ENCODE data around the gene MTF2. TPM values are rescaled to one million over a fixed set of nuclear protein-coding genes. Genes with fewer than 3 reads are reported as not detected.

Gene MTF2
- total and polyA plus RNA-seq, 9 of the 15 experiments (the other 6 are each of a cell fraction or from before 2014, with no cell fraction given): 29.3 to 124 (median 57.7) TPM

DNA sequence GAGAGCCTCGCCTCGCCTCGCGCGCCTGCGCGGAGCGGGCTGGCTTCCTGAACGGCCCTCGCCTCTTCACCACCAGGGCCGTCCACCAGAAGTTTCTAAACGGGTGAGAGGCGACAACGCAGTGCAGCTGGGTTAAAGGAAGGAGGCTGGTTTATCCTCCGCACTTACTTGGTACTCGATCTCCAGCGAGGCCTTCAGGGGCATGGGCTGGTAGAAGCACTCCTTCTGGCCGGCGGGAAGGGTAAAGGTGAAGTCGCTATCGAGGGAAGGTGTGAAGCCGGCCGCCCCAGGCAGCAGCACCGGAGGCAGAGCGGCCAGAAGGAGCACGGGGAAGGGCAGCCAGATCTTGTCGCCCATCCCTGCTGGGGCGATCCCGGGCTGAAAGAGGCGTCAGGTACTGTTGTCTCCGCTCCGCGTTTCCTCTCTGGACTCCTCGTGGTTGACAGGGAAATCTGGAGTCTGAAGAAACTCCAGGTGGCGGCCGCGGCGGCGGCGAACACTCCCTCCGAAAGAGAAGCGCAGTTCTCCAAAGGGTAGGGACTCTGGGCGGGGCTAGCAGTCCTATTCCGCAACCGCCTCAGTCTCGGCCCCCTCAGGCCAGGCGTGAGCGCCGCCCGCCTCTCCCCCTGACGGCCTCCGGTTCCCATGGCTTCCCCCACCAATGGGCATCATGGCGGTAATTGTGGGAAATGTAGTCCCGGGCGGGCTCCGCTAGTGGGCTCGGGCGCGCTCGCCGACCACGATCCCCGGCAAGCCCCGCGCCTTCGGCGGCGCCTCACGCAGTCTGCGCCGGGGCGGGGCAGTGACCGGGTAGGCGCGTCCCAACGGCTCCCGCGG is 101.0 kb downstream of the MTF2 start, which contains the start of gene TMED5 (continued):
- TF ChIP-seq NONO (IDR thresholded peaks at IDR 0.05; ENCODE audit: low read depth in 2 of 2, low read length in 1 of 2): no peak
- TF ChIP-seq U2AF2 (optimal IDR thresholded peaks at IDR 0.05; ENCODE audit: low read depth, low read length): no peak
- TF ChIP-seq ZNF143 (CRISPR knock-in tag; IDR thresholded peaks at IDR 0.05): peak; percentile 93
- TF ChIP-seq, protein P1, sequence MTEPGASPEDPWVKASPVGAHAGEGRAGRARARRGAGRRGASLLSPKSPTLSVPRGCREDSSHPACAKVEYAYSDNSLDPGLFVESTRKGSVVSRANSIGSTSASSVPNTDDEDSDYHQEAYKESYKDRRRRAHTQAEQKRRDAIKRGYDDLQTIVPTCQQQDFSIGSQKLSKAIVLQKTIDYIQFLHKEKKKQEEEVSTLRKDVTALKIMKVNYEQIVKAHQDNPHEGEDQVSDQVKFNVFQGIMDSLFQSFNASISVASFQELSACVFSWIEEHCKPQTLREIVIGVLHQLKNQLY (CRISPR knock-in tag; conservative IDR thresholded peaks at IDR 0.05): no peak
- no peak for TF ChIP-seq RAD21 (CRISPR knock-in tag; conservative IDR thresholded peaks at IDR 0.05 in 1 of 2, IDR thresholded peaks at IDR 0.05 in 1 of 2)
- TF ChIP-seq, protein P2, sequence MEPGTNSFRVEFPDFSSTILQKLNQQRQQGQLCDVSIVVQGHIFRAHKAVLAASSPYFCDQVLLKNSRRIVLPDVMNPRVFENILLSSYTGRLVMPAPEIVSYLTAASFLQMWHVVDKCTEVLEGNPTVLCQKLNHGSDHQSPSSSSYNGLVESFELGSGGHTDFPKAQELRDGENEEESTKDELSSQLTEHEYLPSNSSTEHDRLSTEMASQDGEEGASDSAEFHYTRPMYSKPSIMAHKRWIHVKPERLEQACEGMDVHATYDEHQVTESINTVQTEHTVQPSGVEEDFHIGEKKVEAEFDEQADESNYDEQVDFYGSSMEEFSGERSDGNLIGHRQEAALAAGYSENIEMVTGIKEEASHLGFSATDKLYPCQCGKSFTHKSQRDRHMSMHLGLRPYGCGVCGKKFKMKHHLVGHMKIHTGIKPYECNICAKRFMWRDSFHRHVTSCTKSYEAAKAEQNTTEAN (CRISPR knock-in tag; IDR thresholded peaks at IDR 0.05): peak; percentile 79; the same call in 1 of the 2 replicates
- no peak for TF ChIP-seq EHMT2 (IDR thresholded peaks at IDR 0.05)
- TF ChIP-seq NR2C1 (IDR thresholded peaks at IDR 0.05): no peak
- TF ChIP-seq NR2C1 (tag; IDR thresholded peaks at IDR 0.05): no peak
- TF ChIP-seq, protein P3, sequence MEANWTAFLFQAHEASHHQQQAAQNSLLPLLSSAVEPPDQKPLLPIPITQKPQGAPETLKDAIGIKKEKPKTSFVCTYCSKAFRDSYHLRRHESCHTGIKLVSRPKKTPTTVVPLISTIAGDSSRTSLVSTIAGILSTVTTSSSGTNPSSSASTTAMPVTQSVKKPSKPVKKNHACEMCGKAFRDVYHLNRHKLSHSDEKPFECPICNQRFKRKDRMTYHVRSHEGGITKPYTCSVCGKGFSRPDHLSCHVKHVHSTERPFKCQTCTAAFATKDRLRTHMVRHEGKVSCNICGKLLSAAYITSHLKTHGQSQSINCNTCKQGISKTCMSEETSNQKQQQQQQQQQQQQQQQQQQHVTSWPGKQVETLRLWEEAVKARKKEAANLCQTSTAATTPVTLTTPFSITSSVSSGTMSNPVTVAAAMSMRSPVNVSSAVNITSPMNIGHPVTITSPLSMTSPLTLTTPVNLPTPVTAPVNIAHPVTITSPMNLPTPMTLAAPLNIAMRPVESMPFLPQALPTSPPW (CRISPR knock-in tag; IDR thresholded peaks at IDR 0.05): peak; percentile 92
- TF ChIP-seq SMARCC2 (IDR thresholded peaks at IDR 0.05; ENCODE audit: low read depth): no peak
- TF ChIP-seq EZH2 (IDR thresholded peaks at IDR 0.05; ENCODE audit: borderline replicate concordance, low read depth, low read length): no peak
- TF ChIP-seq KLF10 (CRISPR knock-in tag; IDR thresholded peaks at IDR 0.05): no peak
- no peak for TF ChIP-seq ZNF778 (CRISPR knock-in tag; IDR thresholded peaks at IDR 0.05)
- TF ChIP-seq ZNF217 (CRISPR knock-in tag; IDR thresholded peaks at IDR 0.05): no peak
- TF ChIP-seq BDP1 (IDR thresholded peaks at IDR 0.05; ENCODE audit: insufficient read depth, insufficient read length): no peak
- TF ChIP-seq ZNF644 (tag; IDR thresholded peaks at IDR 0.05; ENCODE audit: low read depth): no peak; the same call in 1 of the 2 replicates
- no peak for TF ChIP-seq NFATC3 (IDR thresholded peaks at IDR 0.05)
- TF ChIP-seq, protein P4, sequence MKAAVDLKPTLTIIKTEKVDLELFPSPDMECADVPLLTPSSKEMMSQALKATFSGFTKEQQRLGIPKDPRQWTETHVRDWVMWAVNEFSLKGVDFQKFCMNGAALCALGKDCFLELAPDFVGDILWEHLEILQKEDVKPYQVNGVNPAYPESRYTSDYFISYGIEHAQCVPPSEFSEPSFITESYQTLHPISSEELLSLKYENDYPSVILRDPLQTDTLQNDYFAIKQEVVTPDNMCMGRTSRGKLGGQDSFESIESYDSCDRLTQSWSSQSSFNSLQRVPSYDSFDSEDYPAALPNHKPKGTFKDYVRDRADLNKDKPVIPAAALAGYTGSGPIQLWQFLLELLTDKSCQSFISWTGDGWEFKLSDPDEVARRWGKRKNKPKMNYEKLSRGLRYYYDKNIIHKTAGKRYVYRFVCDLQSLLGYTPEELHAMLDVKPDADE (conservative IDR thresholded peaks at IDR 0.05; ENCODE audit: control insufficient read depth, low read depth, low read length): peak; percentile 91
- no peak for TF ChIP-seq ZSCAN32 (CRISPR knock-in tag; IDR thresholded peaks at IDR 0.05)
- TF ChIP-seq, protein P5, sequence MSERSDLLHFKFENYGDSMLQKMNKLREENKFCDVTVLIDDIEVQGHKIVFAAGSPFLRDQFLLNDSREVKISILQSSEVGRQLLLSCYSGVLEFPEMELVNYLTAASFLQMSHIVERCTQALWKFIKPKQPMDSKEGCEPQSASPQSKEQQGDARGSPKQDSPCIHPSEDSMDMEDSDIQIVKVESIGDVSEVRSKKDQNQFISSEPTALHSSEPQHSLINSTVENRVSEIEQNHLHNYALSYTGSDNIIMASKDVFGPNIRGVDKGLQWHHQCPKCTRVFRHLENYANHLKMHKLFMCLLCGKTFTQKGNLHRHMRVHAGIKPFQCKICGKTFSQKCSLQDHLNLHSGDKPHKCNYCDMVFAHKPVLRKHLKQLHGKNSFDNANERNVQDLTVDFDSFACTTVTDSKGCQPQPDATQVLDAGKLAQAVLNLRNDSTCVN (CRISPR knock-in tag; IDR thresholded peaks at IDR 0.05): 0 out of 2 replicates have a peak, but pooled peaks have one; percentile 5

Data from K562 (cell line).